Hematopoietic multipotent progenitor cell treated with erythropoietin and hydrocortisone succinate and interleukin-3 and kit ligand, for 15 days (in vitro differentiated cells): ENCODE measurements around the gene USP40.

ENCODE experiments used
- DNase-seq: peaks from one replicate; pipeline ENCODE4 v3.0.0-alpha.2; 2015; ENCODE audit warnings: low spot score

Gene USP40

GRCh38 chr2:233443511-233444183 is 122.9 kb downstream of the USP40 start:
- peak; percentile 65 for DNase-seq

DNA sequence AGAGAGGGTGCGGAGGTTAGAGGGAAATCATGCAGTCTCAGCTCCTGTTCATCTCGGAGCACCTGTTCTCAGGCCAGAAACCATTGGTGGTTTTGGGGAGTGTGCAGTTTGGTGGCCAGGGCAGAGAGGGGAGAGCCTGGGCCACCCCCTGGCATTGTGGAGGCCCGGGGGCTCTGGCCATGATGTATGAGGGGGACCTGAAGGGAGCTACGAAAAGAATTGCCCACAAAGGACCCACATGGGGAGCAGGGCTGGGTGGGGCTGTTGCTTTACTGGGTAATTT is 124.6 kb downstream of the USP40 start:
- no peak for DNase-seq

GRCh38 chr2:233441161-233442027 is 125.2 kb downstream of the USP40 start:
- DNase-seq: no peak

GRCh38 chr2:233440714-233441113 is 125.9 kb downstream of the USP40 start:
- DNase-seq: no peak

- no peak for DNase-seq
These were observed 126.3 kb downstream of the USP40 start for GRCh38 chr2:233440314-233440713.

- no peak for DNase-seq
These were observed 127.4 kb downstream of the USP40 start for GRCh38 chr2:233439191-233439590.

DNA sequence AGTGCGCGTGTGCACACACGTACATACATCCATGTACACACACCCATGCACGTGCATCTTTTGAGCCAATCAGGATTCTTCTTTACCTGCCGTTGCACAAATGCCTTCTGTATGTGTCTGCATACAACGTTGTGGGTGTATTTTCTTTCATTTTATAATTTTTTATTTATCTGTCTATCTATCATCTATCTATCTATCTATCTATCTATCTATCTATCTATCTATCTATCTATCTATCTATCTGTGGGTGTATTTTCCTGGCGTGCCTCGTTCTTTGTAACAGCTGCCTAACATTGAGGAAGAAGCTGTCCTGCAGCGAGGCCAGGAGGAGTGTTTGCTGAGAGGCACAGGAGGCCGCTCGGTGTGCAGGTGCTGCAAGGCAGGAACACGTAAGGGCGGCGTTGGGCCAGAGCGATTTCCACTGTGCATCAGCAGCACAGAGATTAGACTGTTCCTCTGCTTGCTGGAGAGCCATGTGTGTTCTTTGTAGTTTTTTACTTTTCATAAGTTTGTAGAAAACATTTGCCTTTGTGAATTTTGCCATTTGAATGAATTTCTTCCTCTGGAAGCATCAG is 127.9 kb downstream of the USP40 start:
- DNase-seq: no peak

GRCh38 chr2:233437439-233437955 is 129.1 kb downstream of the USP40 start:
- no peak for DNase-seq

DNA sequence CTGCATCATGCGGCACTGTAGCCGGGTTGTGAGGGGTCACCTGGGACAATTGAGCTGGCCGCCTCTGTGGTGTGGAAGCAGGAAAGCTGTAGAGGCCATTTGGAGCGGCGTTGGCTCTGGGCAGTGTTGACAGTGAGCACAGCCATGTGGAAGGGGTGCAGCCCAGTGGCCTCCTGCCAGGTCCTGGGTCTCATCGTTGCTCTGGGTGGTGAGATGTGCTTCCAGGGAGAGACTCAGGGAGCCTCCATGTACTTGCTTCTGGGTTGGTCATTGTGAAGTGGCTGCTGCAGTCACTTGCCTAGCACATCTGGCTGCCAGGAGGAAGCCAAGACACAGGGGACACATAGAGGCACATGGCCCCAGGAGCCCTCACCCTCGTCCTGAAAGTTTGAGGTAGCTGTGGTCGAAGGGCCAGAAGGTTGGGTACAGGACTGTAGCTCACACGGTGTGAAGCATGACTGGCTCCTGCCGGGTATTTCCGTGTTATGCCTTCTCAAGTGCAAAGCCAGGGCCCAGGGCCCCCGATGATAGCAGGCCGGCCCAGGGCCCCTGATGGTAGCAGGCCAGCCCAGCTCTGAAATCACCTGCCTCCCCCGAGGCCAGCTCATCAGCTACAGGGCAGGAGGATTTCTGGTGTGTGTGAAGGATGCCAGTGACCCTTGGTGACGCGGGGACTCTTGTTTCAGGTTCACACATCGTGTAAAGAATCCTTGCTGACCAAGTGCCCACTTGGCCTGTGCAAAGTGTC is 129.7 kb downstream of the USP40 start:
- no peak for DNase-seq

- no peak for DNase-seq
These were observed 130.4 kb downstream of the USP40 start for GRCh38 chr2:233436191-233436581.

GRCh38 chr2:233435436-233436190 is 131.0 kb downstream of the USP40 start:
- no peak for DNase-seq

- DNase-seq: no peak
These were observed 131.8 kb downstream of the USP40 start for GRCh38 chr2:233434666-233435330.

DNA sequence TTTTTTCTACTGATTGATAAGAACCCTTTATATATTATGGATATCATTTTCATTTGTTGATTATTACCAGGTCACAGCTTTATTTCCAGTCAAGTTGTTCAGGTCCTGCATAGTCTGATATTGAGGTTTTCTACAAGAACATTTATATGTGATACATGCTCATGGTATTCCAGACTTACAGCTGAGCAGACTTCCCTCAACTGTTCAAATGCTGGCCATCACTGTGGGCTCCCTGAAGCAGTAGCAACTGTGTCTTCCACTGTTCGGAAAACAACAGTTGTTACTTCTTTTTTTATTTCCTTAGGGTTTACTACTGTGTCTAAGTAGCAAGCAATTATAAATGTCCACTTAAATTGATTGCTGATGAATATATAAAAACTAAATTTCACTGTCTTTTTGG is 132.8 kb downstream of the USP40 start:
- DNase-seq: no peak

DNA sequence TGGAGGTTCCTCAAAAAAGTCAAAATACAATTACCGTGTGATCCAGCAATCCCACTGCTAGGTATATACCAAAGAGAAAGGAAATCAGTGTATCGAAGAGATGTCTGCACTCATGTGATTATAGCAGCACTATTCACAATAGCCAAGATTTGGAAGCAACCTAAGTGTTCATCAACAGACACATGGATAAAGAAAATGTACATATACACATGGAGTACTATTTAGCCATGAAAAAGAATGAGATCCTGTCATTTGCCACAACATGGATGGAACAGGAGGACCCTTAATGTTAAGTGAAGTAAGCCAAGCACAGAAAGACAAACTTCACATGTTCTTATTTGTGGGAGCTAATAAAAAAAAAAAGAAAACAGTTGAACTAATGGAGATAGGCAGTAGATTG is 133.6 kb downstream of the USP40 start:
- DNase-seq: no peak

- DNase-seq: no peak
These were observed 135.9 kb downstream of the USP40 start for GRCh38 chr2:233430651-233431050.

DNA sequence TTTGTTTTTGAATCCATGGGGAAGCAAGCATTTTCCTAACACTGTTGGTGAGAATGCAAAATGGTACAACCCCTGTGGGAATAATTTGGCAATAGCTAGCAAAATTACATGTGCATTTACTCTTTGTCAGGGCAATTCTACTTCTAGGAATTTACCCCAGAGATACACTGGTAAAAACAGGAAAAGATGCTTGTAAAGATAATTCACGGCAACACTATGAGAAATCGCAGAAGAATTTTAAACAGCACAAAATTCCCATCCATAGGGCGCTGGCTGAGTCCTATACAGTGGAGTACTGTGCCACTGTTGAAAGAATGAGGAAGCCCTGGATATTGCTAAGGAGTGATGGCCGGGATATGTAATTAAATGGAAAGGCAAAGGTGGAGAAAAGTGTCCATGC is 136.5 kb downstream of the USP40 start:
- DNase-seq: no peak

DNA sequence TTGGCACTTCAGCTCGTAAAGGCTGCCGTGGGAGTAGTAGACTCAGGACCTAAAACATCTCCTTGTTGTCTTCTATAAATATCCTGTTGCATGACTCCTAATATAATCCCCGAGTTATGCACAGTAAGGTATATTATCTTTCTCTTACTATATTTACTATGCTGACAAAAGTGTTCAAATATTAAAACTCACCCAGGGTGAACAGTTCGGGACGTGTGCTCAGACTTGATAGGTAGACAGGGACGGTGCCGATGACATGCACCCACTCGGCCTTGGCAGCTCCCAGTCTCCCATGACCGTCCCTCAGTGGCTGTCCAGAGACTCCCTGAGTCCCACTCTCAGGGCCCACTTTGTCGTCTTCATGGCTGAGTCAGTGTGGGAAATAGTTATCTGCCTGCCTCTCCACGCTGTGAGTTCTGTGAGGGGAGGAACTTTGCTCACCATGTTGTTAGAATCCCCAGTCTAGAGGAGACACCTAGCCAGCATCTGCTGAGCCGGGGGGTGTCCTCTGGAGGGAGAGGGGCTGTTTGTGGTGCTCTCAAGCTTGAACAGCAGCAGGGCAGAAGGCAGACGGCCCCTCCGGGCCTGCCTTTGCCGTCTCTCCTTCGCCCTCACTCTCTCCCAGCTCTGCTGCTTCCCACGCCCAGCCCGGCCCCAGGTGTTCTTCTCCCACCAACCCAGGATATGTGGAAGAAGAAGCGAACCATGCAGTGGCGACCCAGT is 137.2 kb downstream of the USP40 start:
- DNase-seq: no peak

GRCh38 chr2:233428438-233428837 is 138.1 kb downstream of the USP40 start:
- DNase-seq: no peak

DNA sequence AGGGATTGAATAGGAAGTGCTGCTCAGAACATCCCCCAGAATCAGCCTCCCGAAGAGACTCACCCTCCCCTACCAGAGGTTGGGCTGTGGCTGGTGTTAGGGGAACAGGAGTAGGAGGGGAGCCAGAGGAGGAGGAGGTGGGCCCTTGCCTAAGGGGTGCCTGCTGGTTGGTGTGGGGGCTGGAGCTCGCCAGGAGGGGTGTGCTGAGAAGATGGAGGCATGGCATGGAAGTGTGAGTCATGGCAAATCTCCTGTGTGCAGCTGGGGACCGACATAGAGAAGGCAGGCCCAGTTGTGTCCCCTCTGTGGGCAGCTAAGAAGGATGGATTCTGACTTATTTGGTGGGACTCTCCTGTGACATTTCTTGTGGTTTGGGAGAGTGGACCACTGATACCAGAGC is 138.6 kb downstream of the USP40 start:
- no peak for DNase-seq

GRCh38 chr2:233426619-233427342 is 139.8 kb downstream of the USP40 start:
- DNase-seq: no peak
